SK-N-SH treated with all-trans-retinoic acid at 6 μM for 48 hours (cell line): ENCODE results near the gene CFAP74.

Experiments
- ATAC-seq: fragments of 200-7000 bp; cut with Tn5 transposase; 3 replicates; pipeline ENCODE4 v1.9.1; 2020; ENCODE audit warnings: mild to moderate bottlenecking, moderate library complexity
- ARNTL ChIP-seq: fragments of 450-650 bp; formaldehyde crosslinking; IDR thresholded peaks from 2 replicates; pipeline ENCODE4 v1.5.0; 2020; ENCODE audit warnings: low read depth, mild to moderate bottlenecking, moderate library complexity, borderline replicate concordance
- BACH2 ChIP-seq: fragments of 250-450 bp; sonication (Bioruptor Pico); IDR thresholded peaks from 2 replicates; pipeline ENCODE4 v1.9.0; 2021; ENCODE audit warnings: mild to moderate bottlenecking, borderline replicate concordance
- ESRRG ChIP-seq: fragments of 250-450 bp; sonication (Bioruptor Pico); IDR thresholded peaks from 2 replicates; pipeline ENCODE4 v1.6.1; 2021; ENCODE audit warnings: mild to moderate bottlenecking
- GLIS3 ChIP-seq: fragments of 250-450 bp; sonication (Bioruptor Pico); IDR thresholded peaks from 2 replicates; pipeline ENCODE4 v1.5.0; 2020; ENCODE audit warnings: mild to moderate bottlenecking, moderate library complexity
- ISL1 ChIP-seq: fragments of 250-450 bp; sonication (Bioruptor Pico); IDR thresholded peaks from 2 replicates; pipeline ENCODE4 v2.1.2; 2022; ENCODE audit warnings: mild to moderate bottlenecking, moderate library complexity
- OSR1 ChIP-seq: fragments of 250-450 bp; sonication (Bioruptor Pico); IDR thresholded peaks from 2 replicates; pipeline ENCODE4 v1.8.0; 2022; ENCODE audit warnings: moderate library complexity, mild to moderate bottlenecking, inconsistent platforms
- POU6F1 ChIP-seq: fragments of 250-450 bp; sonication (Bioruptor Pico); IDR thresholded peaks from 2 replicates; pipeline ENCODE4 v1.8.0; 2021; ENCODE audit warnings: low read depth, mild to moderate bottlenecking, moderate library complexity, borderline replicate concordance
- PPARA ChIP-seq: fragments of 250-450 bp; sonication (Bioruptor Pico); IDR thresholded peaks from 2 replicates; pipeline ENCODE4 v1.5.0; 2020; ENCODE audit warnings: mild to moderate bottlenecking, borderline replicate concordance
- RARB ChIP-seq: fragments of 250-450 bp; sonication (Bioruptor Pico); IDR thresholded peaks from 2 replicates; pipeline ENCODE4 v1.8.0; 2021; ENCODE audit warnings: mild to moderate bottlenecking, moderate library complexity
- SNAI2 ChIP-seq: fragments of 250-450 bp; sonication (Bioruptor Pico); IDR thresholded peaks from 2 replicates; pipeline ENCODE4 v1.5.0; 2020; ENCODE audit warnings: mild to moderate bottlenecking, moderate library complexity
- TCF4 ChIP-seq: fragments of 250-450 bp; sonication (Bioruptor Pico); IDR thresholded peaks from 2 replicates; pipeline ENCODE4 v1.8.0; 2021; ENCODE audit warnings: mild to moderate bottlenecking, moderate library complexity, borderline replicate concordance
- TOX ChIP-seq: fragments of 250-450 bp; sonication (Bioruptor Pico); IDR thresholded peaks from 2 replicates; pipeline ENCODE4 v1.8.0; 2021; ENCODE audit warnings: mild to moderate bottlenecking, moderate library complexity, borderline replicate concordance
- ZFP3 ChIP-seq: fragments of 250-450 bp; sonication (Bioruptor Pico); IDR thresholded peaks from 2 replicates; pipeline ENCODE4 v1.5.0; 2020; ENCODE audit warnings: mild to moderate bottlenecking, moderate library complexity
- ZFP30 ChIP-seq: fragments of 450-650 bp; formaldehyde crosslinking; IDR thresholded peaks from 2 replicates; pipeline ENCODE4 v1.5.0; 2022; ENCODE audit warnings: mild to moderate bottlenecking, moderate library complexity
- ZNF565 ChIP-seq: fragments of 450-650 bp; formaldehyde crosslinking; conservative IDR thresholded peaks from 2 replicates; pipeline ENCODE4 v1.5.0; 2020; ENCODE audit warnings: low read depth, mild to moderate bottlenecking, moderate library complexity
- ZNF70 ChIP-seq: fragments of 450-650 bp; formaldehyde crosslinking; IDR thresholded peaks from 2 replicates; pipeline ENCODE4 v1.5.0; 2020; ENCODE audit warnings: mild to moderate bottlenecking, moderate library complexity
- ZNF8 ChIP-seq: fragments of 450-650 bp; formaldehyde crosslinking; IDR thresholded peaks from 2 replicates; pipeline ENCODE4 v1.5.0; 2020; ENCODE audit warnings: mild to moderate bottlenecking, moderate library complexity
- TF ChIP-seq, protein P1 (sequence below): fragments of 250-450 bp; sonication (Bioruptor Pico); IDR thresholded peaks from 2 replicates; pipeline ENCODE4 v1.5.1; 2021; ENCODE audit warnings: mild to moderate bottlenecking, moderate library complexity
- TF ChIP-seq, protein P2 (sequence below): fragments of 250-450 bp; sonication (Bioruptor Pico); IDR thresholded peaks from 2 replicates; pipeline ENCODE4 v1.8.0; 2020; ENCODE audit warnings: mild to moderate bottlenecking, moderate library complexity, borderline replicate concordance
- TF ChIP-seq, protein P3 (sequence below): fragments of 250-450 bp; sonication (Bioruptor Pico); IDR thresholded peaks from 2 replicates; pipeline ENCODE4 v1.5.0; 2020; ENCODE audit warnings: mild to moderate bottlenecking, moderate library complexity
- TF ChIP-seq, protein P4 (sequence below): fragments of 250-450 bp; sonication (Bioruptor Pico); IDR thresholded peaks from 2 replicates; pipeline ENCODE4 v1.5.1; 2020; ENCODE audit warnings: low read depth, mild to moderate bottlenecking, moderate library complexity

CFAP74 gene

GRCh38 chr1:1920608-1921458, 82.8 kb downstream of the CFAP74 start:
- ATAC-seq = no peak
- no peak for TF ChIP-seq ZFP30
- no peak for TF ChIP-seq POU6F1
- TF ChIP-seq ARNTL (CRISPR knock-in tag) = no peak
- no peak for TF ChIP-seq TCF4 (CRISPR knock-in tag)
- no peak for TF ChIP-seq ZFP3 (CRISPR knock-in tag)
- no peak for TF ChIP-seq RARB
- no peak for TF ChIP-seq OSR1 (CRISPR knock-in tag)
- TF ChIP-seq ESRRG (CRISPR knock-in tag) = no peak
- TF ChIP-seq ZNF8 (CRISPR knock-in tag) = no peak
- no peak for TF ChIP-seq GLIS3 (CRISPR knock-in tag)
- no peak for TF ChIP-seq ZNF565 (CRISPR knock-in tag)
- TF ChIP-seq, protein P1, sequence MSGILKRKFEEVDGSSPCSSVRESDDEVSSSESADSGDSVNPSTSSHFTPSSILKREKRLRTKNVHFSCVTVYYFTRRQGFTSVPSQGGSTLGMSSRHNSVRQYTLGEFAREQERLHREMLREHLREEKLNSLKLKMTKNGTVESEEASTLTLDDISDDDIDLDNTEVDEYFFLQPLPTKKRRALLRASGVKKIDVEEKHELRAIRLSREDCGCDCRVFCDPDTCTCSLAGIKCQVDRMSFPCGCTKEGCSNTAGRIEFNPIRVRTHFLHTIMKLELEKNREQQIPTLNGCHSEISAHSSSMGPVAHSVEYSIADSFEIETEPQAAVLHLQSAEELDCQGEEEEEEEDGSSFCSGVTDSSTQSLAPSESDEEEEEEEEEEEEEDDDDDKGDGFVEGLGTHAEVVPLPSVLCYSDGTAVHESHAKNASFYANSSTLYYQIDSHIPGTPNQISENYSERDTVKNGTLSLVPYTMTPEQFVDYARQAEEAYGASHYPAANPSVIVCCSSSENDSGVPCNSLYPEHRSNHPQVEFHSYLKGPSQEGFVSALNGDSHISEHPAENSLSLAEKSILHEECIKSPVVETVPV (CRISPR knock-in tag) = no peak
- TF ChIP-seq BACH2 (CRISPR knock-in tag) = no peak
- TF ChIP-seq TOX (CRISPR knock-in tag) = no peak
- TF ChIP-seq, protein P2, sequence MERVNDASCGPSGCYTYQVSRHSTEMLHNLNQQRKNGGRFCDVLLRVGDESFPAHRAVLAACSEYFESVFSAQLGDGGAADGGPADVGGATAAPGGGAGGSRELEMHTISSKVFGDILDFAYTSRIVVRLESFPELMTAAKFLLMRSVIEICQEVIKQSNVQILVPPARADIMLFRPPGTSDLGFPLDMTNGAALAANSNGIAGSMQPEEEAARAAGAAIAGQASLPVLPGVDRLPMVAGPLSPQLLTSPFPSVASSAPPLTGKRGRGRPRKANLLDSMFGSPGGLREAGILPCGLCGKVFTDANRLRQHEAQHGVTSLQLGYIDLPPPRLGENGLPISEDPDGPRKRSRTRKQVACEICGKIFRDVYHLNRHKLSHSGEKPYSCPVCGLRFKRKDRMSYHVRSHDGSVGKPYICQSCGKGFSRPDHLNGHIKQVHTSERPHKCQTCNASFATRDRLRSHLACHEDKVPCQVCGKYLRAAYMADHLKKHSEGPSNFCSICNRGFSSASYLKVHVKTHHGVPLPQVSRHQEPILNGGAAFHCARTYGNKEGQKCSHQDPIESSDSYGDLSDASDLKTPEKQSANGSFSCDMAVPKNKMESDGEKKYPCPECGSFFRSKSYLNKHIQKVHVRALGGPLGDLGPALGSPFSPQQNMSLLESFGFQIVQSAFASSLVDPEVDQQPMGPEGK (CRISPR knock-in tag) = no peak
- TF ChIP-seq ISL1 = no peak
- TF ChIP-seq, protein P3, sequence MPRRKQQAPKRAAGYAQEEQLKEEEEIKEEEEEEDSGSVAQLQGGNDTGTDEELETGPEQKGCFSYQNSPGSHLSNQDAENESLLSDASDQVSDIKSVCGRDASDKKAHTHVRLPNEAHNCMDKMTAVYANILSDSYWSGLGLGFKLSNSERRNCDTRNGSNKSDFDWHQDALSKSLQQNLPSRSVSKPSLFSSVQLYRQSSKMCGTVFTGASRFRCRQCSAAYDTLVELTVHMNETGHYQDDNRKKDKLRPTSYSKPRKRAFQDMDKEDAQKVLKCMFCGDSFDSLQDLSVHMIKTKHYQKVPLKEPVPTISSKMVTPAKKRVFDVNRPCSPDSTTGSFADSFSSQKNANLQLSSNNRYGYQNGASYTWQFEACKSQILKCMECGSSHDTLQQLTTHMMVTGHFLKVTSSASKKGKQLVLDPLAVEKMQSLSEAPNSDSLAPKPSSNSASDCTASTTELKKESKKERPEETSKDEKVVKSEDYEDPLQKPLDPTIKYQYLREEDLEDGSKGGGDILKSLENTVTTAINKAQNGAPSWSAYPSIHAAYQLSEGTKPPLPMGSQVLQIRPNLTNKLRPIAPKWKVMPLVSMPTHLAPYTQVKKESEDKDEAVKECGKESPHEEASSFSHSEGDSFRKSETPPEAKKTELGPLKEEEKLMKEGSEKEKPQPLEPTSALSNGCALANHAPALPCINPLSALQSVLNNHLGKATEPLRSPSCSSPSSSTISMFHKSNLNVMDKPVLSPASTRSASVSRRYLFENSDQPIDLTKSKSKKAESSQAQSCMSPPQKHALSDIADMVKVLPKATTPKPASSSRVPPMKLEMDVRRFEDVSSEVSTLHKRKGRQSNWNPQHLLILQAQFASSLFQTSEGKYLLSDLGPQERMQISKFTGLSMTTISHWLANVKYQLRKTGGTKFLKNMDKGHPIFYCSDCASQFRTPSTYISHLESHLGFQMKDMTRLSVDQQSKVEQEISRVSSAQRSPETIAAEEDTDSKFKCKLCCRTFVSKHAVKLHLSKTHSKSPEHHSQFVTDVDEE (CRISPR knock-in tag) = no peak
- TF ChIP-seq ZNF70 (CRISPR knock-in tag) = no peak
- no peak for TF ChIP-seq PPARA (CRISPR knock-in tag)

DNA sequence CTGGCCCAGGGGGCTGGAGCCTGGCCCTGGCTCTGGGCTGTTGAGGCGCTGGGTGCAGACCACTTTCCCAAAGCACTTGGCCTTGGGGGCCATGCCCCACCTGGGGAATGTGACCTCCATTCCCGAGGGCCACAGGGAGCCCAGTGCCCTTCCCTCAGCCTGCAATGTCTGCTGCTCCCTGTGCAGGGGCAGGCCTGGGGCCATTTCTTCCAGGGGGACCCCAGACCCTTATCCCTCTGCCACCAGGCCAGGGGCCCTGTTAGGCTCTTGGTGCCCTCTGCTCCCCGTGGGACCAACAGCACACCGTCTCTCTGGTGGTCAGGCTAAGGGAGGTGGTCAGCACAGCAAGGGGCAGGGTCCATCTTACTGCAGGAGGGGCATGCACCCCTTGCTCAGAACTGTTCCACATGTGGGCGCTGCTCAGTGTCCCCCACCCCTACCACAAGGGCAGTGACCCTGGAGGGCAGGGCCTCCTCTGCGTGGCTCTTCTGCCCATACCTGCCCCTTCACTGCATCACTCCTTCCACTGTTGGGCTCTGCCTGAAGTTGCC, 83.5 kb downstream of the CFAP74 start:
- no peak for ATAC-seq

More for the DNA sequence above, 83.5 kb downstream of the CFAP74 start:
- TF ChIP-seq SNAI2 (no peak), ISL1 (no peak), ZFP3 (CRISPR knock-in tag) (no peak), TOX (CRISPR knock-in tag) (no peak), ZNF70 (CRISPR knock-in tag) (no peak), TCF4 (CRISPR knock-in tag) (no peak), ZNF565 (CRISPR knock-in tag) (no peak), OSR1 (CRISPR knock-in tag) (no peak)
- TF ChIP-seq, protein P4, sequence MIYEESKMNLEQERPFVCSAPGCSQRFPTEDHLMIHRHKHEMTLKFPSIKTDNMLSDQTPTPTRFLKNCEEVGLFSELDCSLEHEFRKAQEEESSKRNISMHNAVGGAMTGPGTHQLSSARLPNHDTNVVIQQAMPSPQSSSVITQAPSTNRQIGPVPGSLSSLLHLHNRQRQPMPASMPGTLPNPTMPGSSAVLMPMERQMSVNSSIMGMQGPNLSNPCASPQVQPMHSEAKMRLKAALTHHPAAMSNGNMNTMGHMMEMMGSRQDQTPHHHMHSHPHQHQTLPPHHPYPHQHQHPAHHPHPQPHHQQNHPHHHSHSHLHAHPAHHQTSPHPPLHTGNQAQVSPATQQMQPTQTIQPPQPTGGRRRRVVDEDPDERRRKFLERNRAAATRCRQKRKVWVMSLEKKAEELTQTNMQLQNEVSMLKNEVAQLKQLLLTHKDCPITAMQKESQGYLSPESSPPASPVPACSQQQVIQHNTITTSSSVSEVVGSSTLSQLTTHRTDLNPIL = no peak
- TF ChIP-seq, protein P1 (CRISPR knock-in tag) = no peak
